HG03432 (cell line): Measurements from ENCODE around the gene GARIN1A.
"Not testable (repeated sequence)": the region's sequence is repeated elsewhere in the genome, so short reads cannot be mapped to it uniquely, and the experiment has no call there.

Experiments used
- ATAC-seq: cut with Tn5 transposase; IDR thresholded peaks from one replicate; pipeline ENCODE4 v1.9.1; 2021; ENCODE audit warnings: mild to moderate bottlenecking, moderate library complexity; ENCODE audit not compliant: unreplicated experiment

Gene GARIN1A

DNA sequence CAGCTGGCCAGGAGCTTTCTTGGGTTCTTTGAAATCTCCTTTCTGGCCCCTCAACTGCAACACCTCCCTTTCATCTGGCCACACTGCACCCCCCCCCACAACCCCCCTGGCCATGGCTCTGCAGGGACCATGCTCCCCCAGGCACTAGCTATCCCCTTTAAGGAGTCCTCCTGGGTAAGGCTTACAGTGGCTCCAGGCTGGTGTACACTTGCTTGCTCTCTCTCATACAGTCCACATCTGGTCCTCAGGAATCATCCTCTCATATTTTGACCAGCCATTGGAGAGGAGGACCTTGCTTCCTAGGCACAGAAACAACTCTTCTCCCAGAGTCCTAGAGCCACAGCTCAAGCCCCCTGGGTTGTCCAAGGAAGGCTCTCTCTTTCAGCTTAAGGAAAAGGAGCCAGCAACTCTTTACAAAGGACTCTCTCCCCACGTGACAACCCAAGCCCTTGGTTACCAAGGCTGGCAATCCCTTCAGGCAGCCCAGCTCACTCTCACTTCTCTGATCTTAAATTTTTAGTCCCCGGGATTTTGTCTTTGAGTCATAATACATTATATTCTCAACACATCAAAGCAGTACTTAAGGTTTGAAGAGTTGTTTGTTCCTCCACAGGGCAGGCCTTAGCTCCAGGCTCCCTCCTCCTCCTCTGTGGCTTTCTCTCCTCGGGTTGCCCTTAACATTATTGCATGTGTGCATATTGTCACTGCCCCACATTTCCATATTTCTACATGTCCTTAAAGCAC is 9.9 kb downstream of the GARIN1A start:
- no peak for ATAC-seq

DNA sequence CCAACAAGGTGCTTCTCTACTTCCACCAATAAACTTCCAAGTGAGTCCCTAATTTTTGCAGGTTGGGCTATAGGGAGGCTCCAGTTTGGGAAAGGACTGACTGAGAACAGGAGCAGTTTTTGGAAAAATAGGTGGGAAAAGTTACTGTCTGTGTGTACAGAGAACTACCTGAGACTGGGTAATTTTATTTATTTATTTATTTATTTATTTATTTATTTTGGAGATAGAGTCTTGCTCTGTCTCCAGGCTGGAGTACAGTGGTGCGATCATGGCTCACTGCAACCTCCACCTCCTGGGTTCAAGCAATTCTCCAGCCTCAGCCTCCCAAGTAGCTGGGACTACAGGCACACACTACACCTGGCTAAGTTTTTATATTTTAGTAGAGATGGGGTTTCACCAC is 11.2 kb downstream of the GARIN1A start:
- not testable (repeated sequence) for ATAC-seq

DNA sequence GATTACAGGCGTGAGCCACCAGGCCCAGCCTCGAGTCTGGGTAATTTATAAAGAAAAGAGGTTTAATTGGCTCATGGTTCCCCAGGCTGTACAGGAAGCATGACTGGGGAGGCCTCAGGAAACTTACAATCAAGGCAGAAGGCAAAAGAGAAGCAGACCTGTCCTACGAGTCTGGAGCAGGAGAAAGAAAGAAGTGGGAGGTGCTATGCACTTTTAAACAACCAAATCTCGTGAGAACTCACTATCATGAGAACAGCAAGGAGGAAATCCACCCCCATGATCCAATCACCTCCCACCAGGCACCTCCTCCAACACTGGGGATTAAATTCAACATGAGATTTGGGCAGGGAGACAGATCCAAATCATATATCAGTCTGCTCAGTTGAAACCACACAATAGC is 11.6 kb downstream of the GARIN1A start:
- ATAC-seq, result not testable (repeated sequence)

DNA sequence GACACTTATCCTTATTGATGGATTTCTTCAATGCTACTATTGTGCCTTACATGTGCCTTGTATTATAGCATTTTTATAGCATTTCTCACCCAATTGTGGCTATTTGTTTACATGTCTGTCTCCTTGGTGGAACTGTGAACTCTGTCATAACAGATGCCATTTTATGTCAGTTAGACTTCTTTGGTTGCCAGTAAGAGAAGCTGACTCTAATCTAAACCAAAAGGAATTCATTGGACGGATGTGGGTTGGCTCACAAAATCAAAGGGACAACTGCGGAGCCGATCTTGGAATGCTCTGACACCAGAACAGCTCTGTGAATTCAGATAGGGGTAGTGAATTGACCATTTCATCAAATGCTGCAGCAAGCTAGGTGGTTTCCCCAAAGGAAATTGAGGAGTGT is 15.0 kb downstream of the GARIN1A start:
- ATAC-seq, result no peak

DNA sequence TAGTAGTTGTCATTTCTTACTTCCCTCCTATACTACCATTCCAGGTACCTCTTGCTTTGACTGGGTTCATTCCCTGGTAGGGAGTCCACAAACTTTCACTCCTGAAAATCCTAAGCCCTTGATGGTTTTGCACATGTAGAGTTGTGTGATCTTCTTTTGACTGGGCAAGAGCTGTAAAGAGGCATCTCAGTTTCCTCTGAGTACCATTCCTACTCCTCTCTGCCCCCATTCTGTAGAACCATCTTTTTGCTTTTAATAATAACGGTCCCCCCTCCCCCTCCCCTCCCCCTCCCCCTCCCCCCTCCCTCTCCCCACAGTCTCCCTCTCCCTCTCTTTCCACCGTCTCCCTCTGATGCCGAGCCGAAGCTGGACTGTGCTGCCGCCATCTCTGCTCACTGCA is 16.4 kb downstream of the GARIN1A start:
- ATAC-seq, result no peak

DNA sequence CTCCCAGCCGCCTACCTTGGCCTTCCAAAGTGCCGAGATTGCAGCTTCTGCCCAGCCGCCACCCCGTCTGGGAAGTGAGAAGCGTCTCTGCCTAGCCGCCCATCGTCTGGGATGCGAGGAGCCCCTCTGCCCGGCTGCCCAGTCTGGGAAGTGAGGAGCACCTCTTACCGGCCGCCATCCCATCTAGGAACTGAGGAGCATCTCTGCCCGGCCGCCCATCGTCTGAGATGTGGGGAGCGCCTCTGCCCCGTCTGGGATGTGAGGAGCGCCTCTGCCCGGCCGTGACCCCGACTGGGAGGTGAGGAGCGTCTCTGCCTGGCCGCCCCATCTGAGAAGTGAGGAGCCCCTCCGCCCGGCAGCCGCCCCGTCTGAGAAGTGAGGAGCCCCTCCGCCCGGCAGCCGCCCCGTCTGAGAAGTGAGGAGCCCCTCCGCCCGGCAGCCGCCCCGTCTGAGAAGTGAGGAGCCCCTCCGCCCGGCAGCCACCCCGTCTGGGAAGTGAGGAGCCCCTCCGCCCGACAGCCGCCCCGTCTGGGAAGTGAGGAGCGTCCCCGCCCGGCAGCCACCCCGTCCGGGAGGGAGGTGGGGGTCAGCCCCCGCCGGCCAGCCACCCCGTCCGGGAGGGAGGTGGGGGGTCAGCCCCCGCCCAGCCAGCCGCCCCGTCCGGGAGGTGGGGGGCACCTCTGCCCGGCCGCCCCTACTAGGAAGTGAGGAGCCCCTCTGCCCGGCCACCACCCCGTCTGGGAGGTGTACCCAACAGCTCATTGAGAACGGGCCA is 17.3 kb downstream of the GARIN1A start:
- not testable (repeated sequence) for ATAC-seq

DNA sequence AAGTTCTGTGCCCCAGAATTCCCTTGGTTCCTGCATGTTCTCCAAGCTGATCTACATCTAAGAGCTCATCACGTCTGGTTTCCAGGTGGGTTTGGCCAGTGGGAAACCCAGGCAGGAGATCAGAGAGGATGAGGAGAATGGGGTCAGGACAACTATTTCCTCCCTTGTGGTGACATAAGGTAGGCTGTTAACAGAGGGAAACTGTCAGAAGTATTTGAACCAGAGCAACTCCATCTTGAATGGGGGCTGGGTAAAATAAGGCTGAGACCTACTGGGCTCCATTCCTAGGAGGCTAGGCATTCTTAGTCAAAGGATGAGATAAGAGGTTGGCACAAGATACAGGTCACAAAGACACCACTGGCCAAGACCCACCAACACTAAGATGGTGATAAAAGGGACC is 19.1 kb downstream of the GARIN1A start:
- no peak for ATAC-seq

DNA sequence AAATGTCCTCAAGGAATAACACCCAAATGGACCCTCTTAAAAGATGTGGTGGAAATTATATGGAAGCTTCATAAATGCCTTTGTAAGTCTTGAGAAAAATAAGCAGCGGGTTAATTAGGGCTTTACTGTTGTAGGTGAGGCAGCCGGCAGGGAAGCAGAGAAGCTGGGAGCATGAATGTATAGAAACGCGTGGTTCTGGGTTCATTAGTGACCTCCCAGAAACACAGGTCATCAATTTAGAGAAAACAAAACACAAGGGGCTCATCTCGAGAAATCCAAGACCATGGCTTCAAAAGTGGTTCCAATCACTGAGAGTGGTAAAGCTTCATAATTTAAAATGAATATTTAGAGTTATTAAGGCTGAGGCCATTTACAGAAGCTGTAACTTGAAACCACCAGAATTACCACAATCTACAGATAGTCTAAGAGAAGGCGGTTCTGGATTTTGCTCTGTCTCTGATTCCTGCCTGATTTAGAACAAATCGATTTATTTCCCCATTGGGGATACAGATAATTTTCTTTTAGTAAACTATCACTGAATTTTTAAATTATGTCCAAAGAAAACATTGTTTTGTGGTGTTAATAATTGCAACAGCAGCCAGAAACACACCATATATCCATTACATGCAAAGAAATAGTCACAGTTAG is 20.7 kb downstream of the GARIN1A start:
- ATAC-seq, result no peak

DNA sequence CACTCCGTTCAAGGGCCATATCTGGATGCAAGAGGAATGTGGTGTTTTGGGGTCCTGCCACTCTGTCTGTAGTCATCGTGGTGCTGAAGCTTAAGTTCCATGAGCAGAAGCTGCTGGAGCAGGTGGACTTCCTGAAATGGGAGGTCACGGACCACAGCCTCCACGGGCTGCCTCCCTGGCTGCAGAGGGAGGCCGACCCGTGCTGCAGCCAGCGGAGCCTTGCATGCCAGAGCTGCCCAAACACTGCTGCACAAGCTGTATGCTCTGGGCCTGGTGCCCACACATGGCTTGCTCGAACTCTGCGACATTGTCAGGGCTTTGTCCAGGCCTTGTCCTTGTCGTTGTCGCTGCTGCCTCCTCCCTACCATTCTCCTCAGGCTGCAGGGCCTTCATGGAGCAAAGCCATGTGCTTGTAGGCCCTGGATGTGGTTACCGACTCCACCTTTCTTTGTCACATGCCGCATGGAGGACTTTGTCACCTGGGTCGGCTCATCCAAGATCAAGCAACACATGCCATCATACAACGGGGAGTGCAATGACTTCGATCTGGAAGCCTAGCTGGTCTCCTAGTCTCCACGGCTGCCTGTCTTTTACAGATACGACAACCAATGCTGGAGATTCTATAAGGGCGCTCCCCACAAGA is 21.4 kb downstream of the GARIN1A start:
- no peak for ATAC-seq

DNA sequence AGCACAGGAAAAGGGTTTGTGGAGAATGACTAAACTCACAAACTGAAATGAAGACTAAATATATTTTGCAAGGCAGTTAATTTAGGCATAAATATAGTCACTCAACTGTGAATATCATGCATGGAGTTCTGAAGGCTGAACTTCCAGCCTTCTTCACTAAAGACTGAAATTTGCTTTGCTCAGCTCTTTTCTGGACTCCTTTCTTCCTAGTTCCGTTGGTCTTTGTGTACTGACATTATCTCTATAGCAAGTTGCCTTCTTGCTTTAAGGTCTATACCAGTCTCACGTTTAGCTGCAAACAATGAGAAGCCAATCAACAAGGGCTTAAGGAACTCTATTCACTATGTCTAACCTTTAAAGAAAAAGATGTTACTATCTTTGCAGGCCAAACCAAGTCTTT is 22.6 kb downstream of the GARIN1A start:
- ATAC-seq, result no peak

DNA sequence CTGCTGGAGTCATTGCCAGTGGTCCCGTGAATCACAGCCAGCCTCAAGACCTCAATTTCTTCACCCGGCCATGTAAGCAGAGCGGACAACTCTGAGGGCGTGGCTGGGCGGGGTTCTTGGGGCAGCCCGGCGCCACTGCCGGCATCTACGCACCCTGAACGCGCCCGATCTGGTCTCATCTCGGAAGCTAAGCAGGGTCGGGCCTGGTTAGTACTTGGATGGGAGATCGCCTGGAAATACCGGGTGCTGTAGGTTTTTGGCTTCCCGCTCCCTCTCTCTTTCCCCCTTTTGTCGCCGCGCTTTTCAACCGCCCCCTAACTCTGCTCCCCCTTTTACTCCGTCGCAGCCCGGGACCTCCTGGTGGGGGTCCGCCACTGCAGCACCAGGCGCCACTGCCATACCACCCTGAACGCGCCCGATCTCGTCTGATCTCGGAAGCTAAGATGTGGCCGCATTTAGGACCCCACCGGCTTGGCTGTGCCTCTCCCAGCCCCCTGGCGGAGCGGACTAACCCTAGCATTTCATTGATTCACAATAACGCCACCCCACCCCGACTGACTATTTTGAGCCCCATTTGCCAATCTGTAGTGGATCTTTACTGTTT is 25.3 kb downstream of the GARIN1A start:
- ATAC-seq, result no peak

DNA sequence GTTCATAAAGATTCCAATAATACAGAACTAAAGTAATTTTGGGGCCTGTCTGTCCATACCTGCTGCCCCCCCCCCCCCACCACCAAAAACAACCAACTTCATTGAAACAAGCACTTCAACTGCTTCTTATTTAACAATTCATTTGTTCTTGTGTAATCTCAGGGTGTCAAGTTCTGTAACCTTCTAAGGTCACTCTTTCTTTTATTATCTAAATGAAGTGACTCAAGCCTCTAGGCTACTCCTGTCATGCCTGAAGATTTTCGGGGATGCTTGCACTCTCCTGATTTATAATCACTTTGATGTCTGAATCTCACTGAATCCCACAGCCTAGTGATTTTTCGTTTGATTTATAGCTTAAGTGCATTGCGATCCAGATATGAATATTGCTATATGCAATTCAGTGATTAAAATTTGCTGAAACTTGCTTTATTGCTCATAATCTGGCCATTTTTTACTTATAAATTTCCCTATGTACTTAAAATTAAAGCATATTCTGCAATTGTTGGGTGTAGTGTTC is 27.2 kb downstream of the GARIN1A start:
- no peak for ATAC-seq

DNA sequence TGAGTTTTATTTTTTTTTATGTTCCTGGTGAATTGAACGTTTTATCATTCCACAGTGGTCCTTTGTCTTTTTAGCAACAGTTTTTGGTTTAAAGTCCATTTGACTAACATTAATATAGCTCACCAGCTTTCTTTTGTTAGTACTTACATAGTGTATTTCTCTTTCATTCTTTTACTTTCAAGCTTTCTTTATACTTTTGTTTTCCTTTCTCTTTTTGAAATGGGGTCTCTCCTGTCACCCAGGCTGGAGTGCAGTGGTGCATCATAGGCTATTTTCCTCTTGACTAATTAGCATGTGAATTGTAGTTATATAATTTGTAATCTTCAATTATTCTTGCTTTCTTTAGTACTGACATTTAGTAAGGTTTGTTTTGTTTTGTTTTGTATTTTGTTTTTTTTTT is 27.8 kb downstream of the GARIN1A start:
- ATAC-seq, result no peak

DNA sequence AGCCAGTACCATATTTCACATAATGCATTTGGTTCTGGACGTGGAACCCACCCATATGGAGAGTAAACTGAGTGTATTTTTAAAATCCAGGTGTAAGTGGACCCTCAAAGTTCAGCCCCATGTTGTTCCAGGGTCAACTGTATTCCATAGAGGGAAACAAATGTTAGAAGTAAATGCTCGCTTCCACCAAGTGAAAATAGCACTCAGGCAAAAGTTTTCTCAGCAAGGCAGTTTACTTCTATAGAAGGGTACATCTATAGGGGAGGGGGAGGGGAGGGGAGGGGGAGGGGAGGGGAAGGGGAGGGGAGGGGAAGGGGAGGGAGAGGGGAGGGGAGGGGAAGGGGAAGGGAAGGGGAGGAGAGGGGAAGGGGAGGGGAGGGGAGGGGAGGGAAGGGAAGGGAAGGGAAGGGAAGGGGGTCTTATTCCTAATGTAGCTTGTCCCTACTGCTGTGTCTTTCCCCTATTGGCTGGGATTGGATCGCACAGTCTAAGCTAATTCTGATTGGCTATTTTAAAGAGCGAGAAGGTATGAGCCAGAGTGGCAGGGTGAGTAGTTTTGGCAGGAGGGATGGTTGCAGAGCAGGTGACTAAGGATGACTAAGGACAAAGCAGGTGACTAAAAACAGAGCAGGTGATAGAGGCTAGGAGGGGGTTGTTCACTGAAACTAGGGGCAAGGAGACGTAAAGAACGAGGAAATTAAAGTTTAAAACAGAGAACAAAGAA is 29.1 kb downstream of the GARIN1A start:
- ATAC-seq, result no peak

DNA sequence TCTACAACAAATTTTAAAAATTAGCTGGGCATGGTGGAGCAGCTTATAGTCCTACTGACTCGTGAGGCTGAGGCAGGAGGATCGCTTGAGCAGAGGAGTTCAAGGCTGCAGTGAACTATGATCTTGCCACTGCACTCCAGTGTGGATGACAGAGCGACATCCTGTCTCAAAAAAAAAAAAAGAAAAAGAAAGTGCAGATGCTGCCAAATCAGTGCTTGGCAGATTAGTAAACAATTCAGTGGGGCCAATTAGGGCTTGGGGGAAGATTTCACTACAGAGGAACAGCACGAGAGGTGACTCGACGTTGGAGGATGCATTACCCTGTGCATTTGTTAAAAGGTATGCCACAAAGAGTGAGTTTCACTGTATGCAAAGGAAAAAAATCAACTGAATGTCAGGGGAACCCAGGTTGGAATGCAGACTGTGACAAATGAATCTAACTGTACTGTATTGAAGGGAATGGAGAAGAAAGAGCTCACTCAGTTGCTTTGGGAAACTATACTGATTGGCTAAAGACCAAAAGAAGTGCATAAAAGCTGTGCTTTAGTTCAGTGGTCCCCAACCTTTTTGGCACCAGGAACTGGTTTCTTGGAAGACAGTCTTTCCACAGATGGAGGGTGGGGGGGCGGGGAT is 31.6 kb downstream of the GARIN1A start:
- ATAC-seq, result no peak

DNA sequence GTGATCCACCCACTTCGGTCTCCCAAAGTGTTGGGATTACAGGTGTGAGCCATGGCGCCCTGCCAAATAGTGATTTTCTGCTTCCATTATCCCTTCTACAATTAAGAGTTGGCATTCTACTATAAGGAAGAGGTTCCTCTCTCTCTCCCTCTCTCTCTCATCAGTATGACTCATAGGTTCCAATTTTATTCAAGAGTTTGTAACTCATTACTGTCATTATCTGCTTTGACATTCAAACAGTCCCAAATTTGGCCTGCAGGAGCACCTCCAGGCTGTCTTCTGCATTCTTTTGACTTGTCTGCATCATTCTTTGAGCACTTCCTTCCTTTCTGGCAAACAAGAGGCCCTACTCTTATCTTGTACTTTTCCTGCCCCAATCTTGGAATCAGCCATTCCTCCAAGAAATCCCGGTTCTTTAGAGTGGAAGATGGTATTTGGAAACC is 33.8 kb downstream of the GARIN1A start:
- ATAC-seq, result no peak

DNA sequence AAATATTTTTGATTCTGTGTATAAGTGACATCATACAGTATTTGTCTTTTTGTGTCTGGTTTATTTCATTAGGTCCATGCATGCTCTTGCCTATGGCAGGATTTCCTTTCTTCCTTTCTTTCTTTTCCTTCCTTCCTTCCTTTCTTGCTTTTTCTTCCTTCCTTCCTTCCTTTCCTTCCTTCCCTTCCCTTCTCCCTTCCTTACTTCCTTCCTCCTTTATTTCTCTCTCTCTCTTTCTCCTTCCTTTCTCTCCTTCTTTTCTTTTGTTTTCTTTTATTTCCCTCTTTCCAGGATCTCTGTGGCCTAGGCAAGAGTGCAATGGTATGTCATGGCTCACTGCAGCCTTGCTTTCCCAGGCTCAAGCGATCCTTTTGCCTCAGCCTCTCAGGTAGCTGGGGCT is 35.7 kb downstream of the GARIN1A start:
- no peak for ATAC-seq

DNA sequence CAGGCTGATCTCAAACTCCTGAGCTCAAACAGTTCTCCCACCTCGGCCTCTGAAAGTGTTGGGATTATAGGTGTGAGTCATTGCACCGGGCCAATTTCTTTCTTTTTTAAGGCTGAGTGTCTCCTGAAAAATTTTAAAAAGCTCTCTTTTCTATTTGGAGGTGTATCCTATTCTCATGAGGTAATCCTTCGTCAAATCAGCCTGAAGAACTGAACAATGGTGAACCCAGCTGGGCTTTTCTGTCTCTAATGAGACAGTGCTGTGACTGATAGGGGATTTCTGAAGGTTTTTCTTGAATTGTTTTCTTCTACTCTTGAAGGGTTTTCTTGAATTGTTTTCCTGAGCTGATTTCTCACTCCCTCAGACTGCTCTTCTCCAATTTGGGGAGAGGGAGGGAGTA is 36.1 kb downstream of the GARIN1A start:
- no peak for ATAC-seq

DNA sequence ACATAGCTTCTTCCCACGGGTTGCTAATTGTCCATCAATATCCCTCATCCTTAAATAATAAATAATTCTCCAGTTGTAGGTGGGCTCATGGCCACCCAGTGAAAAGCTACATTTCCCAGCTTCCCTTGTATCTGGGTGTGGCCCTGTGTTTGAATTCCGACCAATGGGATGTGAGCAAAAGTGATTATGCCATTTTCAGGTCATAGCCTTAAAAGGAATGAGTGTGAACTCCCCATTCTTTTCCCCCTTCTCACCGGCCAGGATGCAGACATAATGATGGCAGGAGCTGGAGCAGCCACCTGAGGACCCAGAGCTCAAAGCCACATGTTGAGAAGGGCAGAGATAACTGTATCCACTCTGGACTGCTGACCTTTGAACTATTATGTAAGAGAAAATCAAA is 36.7 kb downstream of the GARIN1A start:
- ATAC-seq, result no peak

DNA sequence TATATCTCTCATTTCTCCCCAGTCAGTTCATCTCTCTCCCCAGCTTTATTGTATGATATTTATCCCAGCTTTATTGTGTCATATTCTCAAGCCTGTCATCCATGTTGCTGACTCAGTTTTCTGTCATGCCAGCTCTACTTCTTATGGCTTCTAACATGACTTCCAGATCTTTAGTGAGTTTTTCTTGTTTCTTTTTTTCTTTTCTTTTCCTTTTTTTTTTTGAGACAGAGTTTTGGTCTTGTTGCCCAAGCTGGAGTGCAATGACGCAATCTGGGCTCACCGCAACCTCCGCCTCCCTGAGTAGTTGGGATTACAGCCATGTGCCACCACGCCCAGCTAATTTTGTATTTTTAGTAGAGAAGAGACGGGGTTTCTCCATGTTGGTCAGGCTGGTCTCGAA is 38.4 kb downstream of the GARIN1A start:
- no peak for ATAC-seq
